ENCODE results near the gene HTATIP2.

HTATIP2 gene

DNA sequence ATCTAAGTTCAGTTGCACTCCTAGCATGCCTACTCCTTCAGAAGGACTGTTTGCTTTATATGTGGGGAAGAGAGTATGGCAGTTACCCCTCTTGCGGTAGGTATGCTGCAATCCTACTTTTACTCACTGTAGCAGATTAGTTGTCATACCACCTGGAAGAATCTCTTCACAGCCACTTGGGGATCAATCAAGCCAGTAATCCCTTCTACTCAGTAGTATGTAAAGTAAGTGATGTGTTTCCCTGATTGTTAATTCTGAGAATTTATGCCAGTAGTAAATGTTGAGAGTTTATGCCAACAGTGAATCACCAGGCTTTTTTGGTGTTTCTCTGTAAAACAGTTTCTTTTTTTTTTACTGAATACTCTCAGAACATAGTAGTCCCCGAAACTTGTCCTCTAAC, 58.4 kb downstream of the HTATIP2 start:
- no peak for DNase-seq
- H3K14ac ChIP-seq (ENCODE audit: low read length in 2 of 2): no peak overlapping the region
- no peak overlapping the region for H3K4ac ChIP-seq (ENCODE audit: low read depth in 1 of 2, low read length in 2 of 2)
- H3K18ac ChIP-seq (ENCODE audit: low read depth in 1 of 2, low read length in 2 of 2): no peak overlapping the region
- H4K8ac ChIP-seq (ENCODE audit: low read length): no peak overlapping the region
- no peak overlapping the region for H2BK5ac ChIP-seq (ENCODE audit: low read depth, low read length, poor library complexity, severe bottlenecking)
- H3K36me3 ChIP-seq (ENCODE audit: control insufficient read depth in 1 of 2, insufficient read depth in 2 of 2, low read depth in 1 of 2, low read length in 2 of 2): peaks cover 8 to 31% of the 10 kb centered on the region in 2 experiments
- H2AK5ac ChIP-seq (ENCODE audit: low read length, severe bottlenecking): no peak overlapping the region
- H3K9me3 ChIP-seq (ENCODE audit: control insufficient read depth, low read length): no peaks in the 10 kb centered on the region
- no peaks in the 10 kb centered on the region for H3K27me3 ChIP-seq (ENCODE audit: control insufficient read depth in 1 of 2, insufficient read depth in 1 of 2, low read length in 2 of 2)
- H3K4me2 ChIP-seq (ENCODE audit: low read length, poor library complexity, severe bottlenecking): no peak overlapping the region
- H2BK12ac ChIP-seq (ENCODE audit: low read length in 2 of 2): no peak overlapping the region
- no peak overlapping the region for H2BK15ac ChIP-seq (ENCODE audit: low read depth, poor library complexity, severe bottlenecking)
- no peak overlapping the region for H2BK120ac ChIP-seq (ENCODE audit: low read depth, low read length)
- no peak overlapping the region for H4K91ac ChIP-seq (ENCODE audit: low read length)
- peaks cover 4% of the 10 kb centered on the region for H3K79me1 ChIP-seq (replicated peaks; ENCODE audit: low read length, poor library complexity, severe bottlenecking)
- H2AFZ ChIP-seq (ENCODE audit: low read depth, low read length): no peak overlapping the region
- H3K27ac ChIP-seq (ENCODE audit: low read length, poor library complexity, severe bottlenecking): no peak overlapping the region
- H3K23ac ChIP-seq (ENCODE audit: low read length in 2 of 2): no peak overlapping the region
- H3K9ac ChIP-seq (ENCODE audit: low read length): no peak overlapping the region
- 22% methylated on average over 1 of the region's 2 CpGs for WGBS
- H3K4me1 ChIP-seq (ENCODE audit: control insufficient read depth, insufficient read depth, low read depth, low read length): no peaks in the 10 kb centered on the region
- no peak overlapping the region for H3K4me3 ChIP-seq (ENCODE audit: insufficient read depth in 1 of 2, low read depth in 1 of 2, low read length in 2 of 2)

DNA sequence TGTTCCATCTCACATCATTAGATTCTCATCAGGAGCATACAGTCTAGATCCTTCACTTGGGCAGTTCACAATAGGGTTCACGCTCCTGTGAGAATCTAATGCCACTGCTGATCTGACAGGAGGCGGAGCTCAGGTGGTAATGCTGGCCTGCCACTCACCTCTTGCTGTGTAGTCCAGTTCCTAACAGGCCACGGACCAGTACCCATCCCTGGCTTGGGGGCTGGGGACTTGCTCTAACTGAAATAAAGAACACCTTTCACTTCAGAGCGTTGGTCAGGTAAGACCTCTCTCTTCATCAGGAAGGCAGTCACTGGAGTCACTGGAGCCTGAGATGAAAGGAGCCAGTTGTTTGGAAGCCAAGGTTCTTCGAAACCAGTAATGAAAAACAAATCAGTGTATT, 65.7 kb downstream of the HTATIP2 start:
- Histone ChIP-seq H3K79me1 (replicated peaks; ENCODE audit: low read length, poor library complexity, severe bottlenecking) (peaks cover 1% of the 10 kb centered on the region), H3K4me3 (ENCODE audit: insufficient read depth in 1 of 2, low read depth in 1 of 2, low read length in 2 of 2) (no peak overlapping the region), H2BK120ac (ENCODE audit: low read depth, low read length) (no peak overlapping the region), H2BK12ac (ENCODE audit: low read length in 2 of 2) (no peak overlapping the region), H3K4me2 (ENCODE audit: low read length, poor library complexity, severe bottlenecking) (no peak overlapping the region), H4K91ac (ENCODE audit: low read length) (no peak overlapping the region), H2BK5ac (ENCODE audit: low read depth, low read length, poor library complexity, severe bottlenecking) (no peak overlapping the region), H3K27me3 (ENCODE audit: control insufficient read depth in 1 of 2, insufficient read depth in 1 of 2, low read length in 2 of 2) (no peaks in the 10 kb centered on the region), H3K9me3 (ENCODE audit: control insufficient read depth, low read length) (no peaks in the 10 kb centered on the region), H3K14ac (ENCODE audit: low read length in 2 of 2) (no peak overlapping the region), H2AFZ (ENCODE audit: low read depth, low read length) (no peak overlapping the region), H4K8ac (ENCODE audit: low read length) (no peak overlapping the region), H3K4ac (ENCODE audit: low read depth in 1 of 2, low read length in 2 of 2) (no peak overlapping the region), H3K36me3 (ENCODE audit: control insufficient read depth in 1 of 2, insufficient read depth in 2 of 2, low read depth in 1 of 2, low read length in 2 of 2) (peaks cover 0 to 25% of the 10 kb centered on the region in 2 experiments), H3K18ac (ENCODE audit: low read depth in 1 of 2, low read length in 2 of 2) (no peak overlapping the region), H3K27ac (ENCODE audit: low read length, poor library complexity, severe bottlenecking) (no peak overlapping the region), H2AK5ac (ENCODE audit: low read length, severe bottlenecking) (no peak overlapping the region), H3K23ac (ENCODE audit: low read length in 2 of 2) (no peak overlapping the region), H2BK15ac (ENCODE audit: low read depth, poor library complexity, severe bottlenecking) (no peak overlapping the region), H3K9ac (ENCODE audit: low read length) (no peak overlapping the region), H3K4me1 (ENCODE audit: control insufficient read depth, insufficient read depth, low read depth, low read length) (no peaks in the 10 kb centered on the region)
- DNase-seq: no peak
- 97% methylated on average over 4 of the region's 5 CpGs for WGBS

All from mesenchymal stem cell (in vitro differentiated cells and primary cell).